Measurements from ENCODE around the gene SLC2A6.

The SLC2A6 gene

GRCh38 chr9:133477992-133478850 lies 678 bp downstream of the SLC2A6 start:
- no peak for DNase-seq (ENCODE audit: low read depth in 2 of 2, low spot score in 1 of 2)

- no peak for DNase-seq (ENCODE audit: low read depth in 2 of 2, low spot score in 1 of 2)
These were observed 1.4 kb downstream of the SLC2A6 start for GRCh38 chr9:133477461-133477860.

GRCh38 chr9:133476941-133477340 lies 2.0 kb downstream of the SLC2A6 start:
- no peak for DNase-seq (ENCODE audit: low read depth in 2 of 2, low spot score in 1 of 2)

DNA sequence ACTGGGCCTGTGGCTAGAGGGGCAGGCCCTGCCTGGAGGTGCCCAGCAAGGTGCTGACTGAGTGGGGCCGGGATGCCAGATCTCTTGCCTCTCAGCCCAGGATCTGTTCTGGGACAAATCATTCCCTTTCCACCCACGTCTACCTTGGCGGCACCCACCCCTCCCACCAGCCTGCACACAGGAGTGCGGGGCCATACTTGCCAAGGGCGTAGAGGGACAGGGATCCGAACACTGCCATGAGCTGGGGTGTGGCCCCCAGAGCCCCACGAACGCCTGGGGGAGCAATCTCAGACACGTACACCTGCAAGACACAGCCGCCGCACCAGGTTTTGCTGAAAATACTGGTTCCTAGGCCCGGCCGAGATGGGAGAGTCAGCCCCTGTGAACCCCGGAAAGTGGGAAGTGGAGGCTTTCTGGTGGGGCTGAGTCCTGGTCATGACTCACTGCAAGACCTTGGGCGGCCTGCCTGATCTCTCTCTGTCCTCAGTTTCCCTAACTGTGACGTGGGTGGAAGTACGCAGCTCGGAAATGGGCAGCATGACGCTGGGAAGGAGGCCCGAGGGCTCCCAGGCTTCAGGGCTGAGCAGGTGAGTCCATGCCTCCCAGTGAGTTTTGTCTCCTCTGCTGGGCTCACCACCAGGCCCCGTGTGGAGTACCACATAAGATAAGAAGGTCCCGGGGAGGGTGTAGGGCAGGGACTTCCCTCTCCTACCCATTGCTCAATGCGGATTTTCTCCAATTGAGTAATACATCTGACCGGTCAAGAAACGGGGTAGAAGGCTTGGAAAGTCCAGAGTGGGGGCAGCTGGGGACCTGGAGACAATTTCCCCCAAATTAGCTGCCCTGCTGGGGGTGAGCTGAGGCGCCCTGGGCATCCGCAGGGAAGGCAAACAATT lies 2.6 kb downstream of the SLC2A6 start:
- DNase-seq (ENCODE audit: low read depth in 2 of 2, low spot score in 1 of 2) = no peak

GRCh38 chr9:133475292-133476012 lies 3.4 kb downstream of the SLC2A6 start:
- no peak for DNase-seq (ENCODE audit: low read depth in 2 of 2, low spot score in 1 of 2)

DNA sequence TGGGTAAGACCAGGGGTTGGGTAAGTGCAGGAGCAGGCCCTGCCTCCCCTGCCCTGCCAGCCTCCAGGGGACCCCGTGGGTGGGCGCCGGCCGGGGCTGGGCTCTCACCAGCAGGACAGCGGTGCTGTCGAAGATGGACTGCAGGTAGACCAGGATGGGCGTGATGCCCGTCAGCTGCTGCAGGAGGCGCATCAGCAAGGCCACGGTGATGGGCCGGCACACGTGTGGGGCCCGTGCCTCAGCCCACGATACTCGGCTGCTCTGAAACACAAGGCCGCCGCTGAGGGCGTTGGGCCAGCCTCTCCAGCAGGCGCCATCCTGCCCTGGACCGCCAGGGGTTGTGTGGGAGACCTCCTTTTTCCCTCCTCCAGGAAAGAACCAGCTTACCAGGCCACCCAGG lies 4.0 kb downstream of the SLC2A6 start:
- DNase-seq (ENCODE audit: low read depth in 2 of 2, low spot score in 1 of 2) = no peak

DNA sequence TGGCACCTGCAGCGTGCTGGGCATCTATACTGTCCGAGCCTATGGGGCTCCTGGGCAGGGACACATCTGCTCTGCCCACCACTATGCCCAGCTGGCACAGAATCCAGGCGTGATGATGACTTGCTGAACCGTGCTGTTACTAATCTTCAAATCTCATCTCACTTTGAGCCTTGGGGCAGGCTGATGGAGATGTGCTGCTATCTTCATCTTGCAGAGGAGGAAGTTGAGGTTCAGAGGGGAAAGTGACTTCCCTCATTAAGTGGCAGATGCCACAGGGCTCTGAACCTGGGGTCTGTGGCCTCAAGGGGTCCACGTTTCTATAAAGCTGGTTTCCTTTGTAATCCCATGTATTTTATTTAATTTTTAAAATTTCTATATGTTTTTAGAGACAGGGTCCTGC lies 4.7 kb downstream of the SLC2A6 start:
- DNase-seq (ENCODE audit: low read depth in 2 of 2, low spot score in 1 of 2) = no peak

GRCh38 chr9:133473743-133474142 lies 5.2 kb downstream of the SLC2A6 start:
- no peak for DNase-seq (ENCODE audit: low read depth in 2 of 2, low spot score in 1 of 2)

DNA sequence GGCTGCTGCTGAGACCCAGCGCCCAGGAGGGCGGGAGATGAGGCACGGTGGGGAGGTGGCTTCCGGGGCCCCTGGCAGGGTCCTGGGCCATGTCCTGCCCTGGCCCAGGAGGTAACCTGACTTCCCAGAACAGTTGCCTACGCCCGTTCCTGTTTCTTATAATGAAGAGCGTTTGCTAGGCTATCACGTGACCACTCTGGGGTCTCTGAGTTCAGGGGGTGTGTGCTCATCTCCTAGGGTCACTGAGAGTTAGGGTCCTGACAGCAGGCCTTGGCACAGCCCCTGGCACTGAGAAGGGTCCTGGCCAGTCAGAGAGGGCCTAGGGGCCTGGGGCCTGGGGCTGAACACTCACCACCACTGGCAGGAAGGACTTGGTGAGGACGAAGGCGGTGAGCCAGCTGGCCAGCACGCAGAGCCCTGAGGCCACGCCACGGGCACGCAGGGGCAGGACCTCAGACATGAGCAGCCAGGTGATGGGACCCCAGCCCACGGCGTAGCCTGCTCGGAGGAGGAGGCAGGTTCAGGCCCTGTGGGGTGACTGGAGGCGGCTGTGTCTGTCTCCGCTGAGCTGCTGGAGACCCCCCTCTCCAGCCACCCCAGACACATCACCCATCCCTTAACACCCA lies 6.0 kb downstream of the SLC2A6 start:
- no peak for DNase-seq (ENCODE audit: low read depth in 2 of 2, low spot score in 1 of 2)

GRCh38 chr9:133472277-133472645 lies 6.6 kb downstream of the SLC2A6 start:
- no peak for DNase-seq (ENCODE audit: low read depth in 2 of 2, low spot score in 1 of 2)

- DNase-seq (ENCODE audit: low read depth in 2 of 2, low spot score in 1 of 2) = no peak
These were observed 7.2 kb downstream of the SLC2A6 start for GRCh38 chr9:133471551-133472276.

GRCh38 chr9:133470988-133471387 lies 7.9 kb downstream of the SLC2A6 start:
- DNase-seq (ENCODE audit: low read depth in 2 of 2, low spot score in 1 of 2) = no peak

- DNase-seq (ENCODE audit: low read depth in 2 of 2, low spot score in 1 of 2) = no peak
These were observed 8.4 kb downstream of the SLC2A6 start for GRCh38 chr9:133470427-133470924.

DNA sequence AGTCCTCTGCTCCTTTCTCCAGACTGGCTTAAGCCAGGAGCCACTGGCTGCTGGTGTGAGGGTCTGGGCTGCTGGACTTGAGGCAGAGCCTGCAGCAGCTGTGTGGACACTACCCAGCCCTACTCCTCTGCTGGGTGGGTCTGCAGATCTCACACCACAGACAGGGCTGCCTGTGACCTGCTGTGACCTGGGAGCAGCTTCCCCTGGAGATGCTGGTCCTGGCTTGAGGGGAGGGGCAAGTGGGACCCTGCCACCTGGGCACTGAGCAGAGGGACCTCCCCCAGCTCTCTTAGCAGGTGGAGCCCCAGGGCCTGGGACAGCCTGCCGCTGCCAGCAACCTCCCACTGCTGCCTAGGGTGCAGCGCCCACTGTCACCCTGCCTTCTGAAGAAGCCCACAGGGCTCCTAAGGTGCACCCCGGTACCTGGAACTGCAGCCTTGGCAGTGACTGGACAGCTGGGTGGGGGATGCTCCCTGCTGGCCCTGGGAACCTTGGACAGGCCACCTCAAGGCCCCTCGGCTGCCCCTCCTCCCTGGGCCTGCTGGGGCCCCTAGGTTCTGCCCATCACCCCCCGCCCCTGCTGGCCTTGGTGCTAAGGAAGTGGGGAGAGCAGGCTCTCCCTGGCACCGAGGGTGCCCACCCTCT lies 10.0 kb downstream of the SLC2A6 start:
- DNase-seq (ENCODE audit: low read depth in 2 of 2, low spot score in 1 of 2) = no peak

GRCh38 chr9:133468374-133468773 lies 10.5 kb downstream of the SLC2A6 start:
- no peak for DNase-seq (ENCODE audit: low read depth in 2 of 2, low spot score in 1 of 2)

DNA sequence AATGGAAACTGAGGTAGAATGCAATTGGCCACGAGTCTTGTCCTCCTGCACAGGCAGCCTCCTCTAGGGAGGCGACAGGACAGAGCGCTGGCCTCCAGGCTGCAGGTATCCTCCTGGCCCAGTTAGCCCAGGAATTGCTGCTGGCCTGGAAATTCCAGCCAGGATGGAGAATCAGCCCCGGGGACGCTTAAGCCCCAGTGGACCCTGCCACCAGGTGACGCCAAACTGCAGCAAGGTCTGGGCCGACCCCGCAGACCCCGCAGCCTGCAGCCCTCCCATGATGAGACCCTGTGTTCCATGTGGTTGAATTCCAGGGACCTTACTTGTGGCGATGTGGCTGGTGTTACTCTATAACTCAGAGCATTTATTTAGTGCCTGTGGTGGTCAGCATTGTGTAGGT lies 11.8 kb downstream of the SLC2A6 start:
- no peak for DNase-seq (ENCODE audit: low read depth in 2 of 2, low spot score in 1 of 2)

DNA sequence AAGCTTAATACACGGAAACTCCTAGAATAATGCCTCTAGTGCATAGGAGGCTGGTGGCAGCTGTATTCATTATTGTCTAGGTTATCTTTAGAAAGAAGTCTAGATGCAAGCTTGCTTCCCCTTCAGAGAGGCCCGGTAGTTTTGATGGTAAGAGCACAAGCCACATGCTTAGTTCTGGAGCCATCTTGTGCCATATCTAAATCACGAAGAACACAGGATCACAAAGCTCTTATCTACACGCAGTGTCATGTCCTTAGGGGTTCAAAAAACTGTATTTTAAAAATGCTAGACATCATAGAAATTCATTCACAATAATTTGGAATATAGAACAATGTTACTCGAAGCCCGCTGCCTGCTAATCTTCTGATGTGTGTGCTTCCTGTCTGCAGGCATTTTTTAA lies 12.9 kb downstream of the SLC2A6 start:
- DNase-seq (ENCODE audit: low read depth in 2 of 2, low spot score in 1 of 2) = no peak

DNA sequence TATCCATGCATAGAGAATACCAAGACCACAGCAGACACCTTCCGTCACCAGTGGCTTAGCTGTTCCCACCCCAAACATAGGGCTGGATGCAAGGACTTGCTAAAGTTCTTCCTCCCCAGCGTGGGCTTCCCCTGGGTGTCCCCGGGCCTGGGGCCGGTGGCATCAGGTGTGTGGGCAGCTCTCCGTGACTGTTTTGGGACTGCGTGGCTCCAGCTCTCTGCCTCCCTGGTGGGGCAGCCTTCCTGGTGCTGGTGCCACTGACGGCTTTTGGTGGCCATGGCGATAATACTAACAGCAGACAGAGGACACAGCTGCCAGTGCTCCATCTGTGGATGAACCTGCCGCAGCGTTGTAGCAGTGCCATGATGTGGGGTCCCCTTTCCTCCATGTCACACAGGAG lies 14.3 kb downstream of the SLC2A6 start:
- no peak for DNase-seq (ENCODE audit: low read depth in 2 of 2, low spot score in 1 of 2)

DNA sequence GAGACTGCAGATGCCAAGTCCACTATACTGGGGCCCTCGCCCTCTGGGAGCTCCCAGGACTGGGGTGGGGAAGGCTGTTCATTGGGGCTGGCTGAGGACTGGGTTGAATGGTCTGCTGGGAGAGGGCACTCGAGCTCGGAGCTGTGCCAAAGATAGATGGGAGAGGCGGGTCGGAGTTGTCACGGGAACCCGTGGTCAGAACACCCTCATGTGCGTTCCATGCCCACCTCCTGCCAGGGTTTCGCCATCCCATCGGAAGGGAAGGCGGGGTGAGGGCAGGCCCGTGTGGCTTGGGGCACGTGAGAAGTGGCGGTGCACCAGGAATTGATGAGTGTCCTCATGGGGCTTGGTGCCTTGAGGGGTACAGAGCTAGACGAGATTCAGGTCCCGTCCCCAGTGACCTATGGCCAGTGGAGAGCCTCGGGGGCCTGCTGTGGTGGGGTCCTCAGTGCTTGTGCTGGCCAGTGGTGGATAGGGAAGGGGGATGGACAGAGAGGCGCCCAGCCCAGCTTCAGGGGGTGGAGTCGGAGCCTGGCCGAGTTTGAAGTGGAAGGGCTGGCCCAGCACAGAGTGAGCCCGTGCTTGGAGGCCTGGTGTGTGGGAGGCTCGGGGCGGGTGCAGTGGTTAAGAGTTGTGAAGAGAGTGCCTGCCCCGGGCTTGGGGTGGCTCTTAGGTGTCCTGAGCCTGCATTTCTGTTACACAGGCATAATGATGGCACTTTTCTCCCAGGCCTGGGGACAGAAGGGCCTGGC lies 14.9 kb downstream of the SLC2A6 start:
- DNase-seq (ENCODE audit: low read depth in 2 of 2, low spot score in 1 of 2) = no peak

Data from stimulated activated CD8-positive, alpha-beta memory T cell treated with anti-CD3 and anti-CD28 coated beads, Interleukin-4, amount 100 ng/mL, for 1 hour (primary cell).